HG03565 (cell line): ENCODE results near the gene GAR1.
"Not testable (repeated sequence)": the region's sequence is repeated elsewhere in the genome, so short reads cannot be mapped to it uniquely, and the experiment has no call there.

Experiments
- ATAC-seq: cut with Tn5 transposase; IDR thresholded peaks from one replicate; pipeline ENCODE4 v1.9.1; 2021; ENCODE audit warnings: mild to moderate bottlenecking, moderate library complexity; ENCODE audit not compliant: unreplicated experiment

The GAR1 gene

GRCh38 chr4:109846395-109847098, 31.0 kb downstream of the GAR1 start:
- no peak for ATAC-seq

- ATAC-seq = no peak
These were observed 32.4 kb downstream of the GAR1 start, which contains the start of gene LRIT3 for GRCh38 chr4:109847896-109848442. Gene LRIT3 (plus strand): TSS chr4:109848107. CDS start chr4:109848202, 95 bp downstream.

- ATAC-seq = no peak
These were observed 32.9 kb downstream of the GAR1 start for GRCh38 chr4:109848501-109848900.

- no peak for ATAC-seq
These were observed 35.0 kb downstream of the GAR1 start for GRCh38 chr4:109850601-109851000.

- not testable (repeated sequence) for ATAC-seq
These were observed 44.1 kb downstream of the GAR1 start for GRCh38 chr4:109859426-109860300.

GRCh38 chr4:109861271-109861670, 45.7 kb downstream of the GAR1 start:
- ATAC-seq = no peak

- no peak for ATAC-seq
These were observed 46.5 kb downstream of the GAR1 start for GRCh38 chr4:109861916-109862511.

- ATAC-seq = no peak
These were observed 48.6 kb downstream of the GAR1 start for GRCh38 chr4:109864134-109864533.

- no peak for ATAC-seq
These were observed 54.5 kb downstream of the GAR1 start for GRCh38 chr4:109870061-109870460.

GRCh38 chr4:109872065-109872464, 56.5 kb downstream of the GAR1 start:
- no peak for ATAC-seq

- no peak for ATAC-seq
These were observed 57.5 kb downstream of the GAR1 start for GRCh38 chr4:109872950-109873656.

GRCh38 chr4:109873791-109874514, 58.4 kb downstream of the GAR1 start:
- ATAC-seq = no peak
